Measurements from ENCODE around the gene JAKMIP1.

The JAKMIP1 gene

GRCh38 chr4:5980436-5981155 is 219.8 kb downstream of the JAKMIP1 start:
- FAIRE-seq: no peak

DNA sequence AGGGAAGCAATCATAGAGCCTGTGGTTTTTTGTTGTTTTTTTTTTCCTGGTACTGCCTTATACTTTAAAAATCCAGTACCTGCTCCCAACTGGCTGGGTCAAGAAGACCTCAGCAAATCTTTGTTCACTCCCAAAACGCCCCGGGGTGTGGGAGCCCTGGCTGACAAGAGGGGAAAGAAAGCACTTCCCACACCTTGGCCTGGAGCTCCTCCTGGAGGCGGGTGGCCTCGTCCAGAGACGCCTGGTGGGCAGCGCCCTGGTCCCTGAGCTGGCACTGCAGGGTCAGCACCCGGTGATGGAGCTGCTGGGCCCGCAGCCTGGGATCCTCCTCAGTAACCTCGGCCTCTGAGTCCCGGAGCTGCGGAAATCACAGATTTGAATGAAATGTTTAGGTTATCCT is 220.4 kb downstream of the JAKMIP1 start:
- FAIRE-seq: no peak

- FAIRE-seq: no peak
Observed at GRCh38 chr4:5976921-5977320, 223.4 kb downstream of the JAKMIP1 start.

GRCh38 chr4:5976431-5976830 is 223.9 kb downstream of the JAKMIP1 start:
- no peak for FAIRE-seq

All from colon (tissue), 2 donors.